Measurements from ENCODE around the gene MTA1.

Gene MTA1

DNA sequence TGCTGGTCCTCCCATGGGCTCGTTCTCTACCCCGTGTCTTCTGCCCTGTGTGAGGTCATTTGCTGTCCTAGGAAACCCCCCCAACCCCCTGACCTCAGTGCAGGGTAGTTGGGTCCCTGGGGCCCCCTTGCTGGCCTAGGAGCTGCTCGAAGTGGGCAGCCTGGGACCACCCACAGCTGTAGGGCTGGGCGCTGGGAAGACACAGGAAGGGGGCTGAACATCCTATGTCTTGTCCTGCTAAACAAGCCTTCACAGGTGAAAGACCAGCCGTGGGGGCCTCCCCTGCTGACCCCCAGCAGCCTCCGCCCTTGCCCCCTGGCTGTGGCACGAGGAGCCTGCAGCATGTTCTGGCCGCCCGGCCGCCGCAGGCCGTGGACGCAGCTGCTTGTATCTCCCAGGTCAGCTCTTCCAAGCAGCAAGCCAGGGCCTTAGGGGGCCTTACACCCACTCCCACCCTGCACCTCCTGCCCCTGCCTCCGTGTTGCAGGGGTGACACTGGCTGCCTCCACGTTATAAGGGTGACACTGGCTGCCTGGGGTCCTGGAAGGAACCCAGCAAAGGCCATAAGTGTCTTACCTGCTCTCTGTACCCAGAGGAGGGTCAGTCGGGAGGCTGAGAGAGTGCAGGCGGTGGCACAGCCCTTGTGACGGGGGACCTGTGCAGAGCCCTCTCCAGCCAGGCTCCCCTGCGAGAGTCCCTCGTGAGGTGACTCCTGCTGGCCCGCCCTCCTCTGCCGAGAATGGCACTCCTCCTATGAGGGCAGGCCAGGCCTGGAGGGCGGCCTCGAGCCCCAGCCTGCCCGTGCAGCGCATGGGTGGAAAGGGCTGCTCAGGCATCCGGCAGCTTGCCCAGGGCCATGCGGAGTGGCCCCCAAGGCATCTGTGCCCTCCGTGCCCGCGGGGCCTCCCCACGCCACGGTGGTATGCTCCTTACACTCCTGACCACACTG lies 32.8 kb upstream of the MTA1 start:
- DNase-seq (ENCODE audit: low read depth, low spot score) = no peak

DNA sequence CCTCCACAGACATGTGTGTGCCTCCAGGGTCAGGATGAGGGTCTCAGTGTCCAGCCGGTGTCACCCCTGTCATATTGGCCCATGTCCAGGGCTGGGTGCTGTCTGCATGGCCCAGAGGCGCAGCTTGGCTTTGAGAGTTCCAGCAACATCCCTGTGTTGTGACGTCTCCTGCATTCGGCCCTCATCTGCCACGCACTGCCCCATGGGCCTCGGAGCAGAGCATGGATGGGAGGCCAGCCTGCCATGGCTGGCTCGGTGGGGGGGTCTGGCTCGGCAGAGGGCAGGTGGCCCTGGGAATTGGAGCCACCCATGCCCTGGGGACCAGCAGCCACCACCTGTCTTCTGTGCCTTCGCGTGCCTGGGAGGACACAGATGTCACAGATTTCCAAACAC lies 32.1 kb upstream of the MTA1 start:
- no peak for DNase-seq (ENCODE audit: low read depth, low spot score)

GRCh38 chr14:105388110-105388951 lies 31.3 kb upstream of the MTA1 start:
- no peak for DNase-seq (ENCODE audit: low read depth, low spot score)

DNA sequence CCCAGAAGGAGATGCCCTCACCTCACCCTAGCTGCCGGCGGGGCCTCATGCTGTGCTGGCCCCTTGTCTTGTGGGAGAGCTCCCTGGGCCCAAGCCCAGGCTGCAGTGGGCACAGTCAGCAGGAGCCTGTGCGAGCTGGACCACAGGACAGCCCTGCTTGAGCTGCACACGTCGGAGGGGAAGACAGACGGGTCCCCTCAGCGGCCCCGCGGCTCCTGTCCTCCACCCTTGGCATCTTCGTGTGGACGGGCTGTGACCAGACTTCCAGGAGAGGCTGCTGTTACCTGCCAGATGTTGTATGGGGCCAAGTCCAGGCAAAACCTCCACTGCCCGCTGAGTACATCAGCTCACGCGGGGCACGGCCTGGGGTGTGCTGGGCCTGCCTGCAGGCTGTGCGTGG lies 30.7 kb upstream of the MTA1 start:
- DNase-seq (ENCODE audit: low read depth, low spot score) = no peak

GRCh38 chr14:105389534-105389933 lies 30.1 kb upstream of the MTA1 start:
- no peak for DNase-seq (ENCODE audit: low read depth, low spot score)

DNA sequence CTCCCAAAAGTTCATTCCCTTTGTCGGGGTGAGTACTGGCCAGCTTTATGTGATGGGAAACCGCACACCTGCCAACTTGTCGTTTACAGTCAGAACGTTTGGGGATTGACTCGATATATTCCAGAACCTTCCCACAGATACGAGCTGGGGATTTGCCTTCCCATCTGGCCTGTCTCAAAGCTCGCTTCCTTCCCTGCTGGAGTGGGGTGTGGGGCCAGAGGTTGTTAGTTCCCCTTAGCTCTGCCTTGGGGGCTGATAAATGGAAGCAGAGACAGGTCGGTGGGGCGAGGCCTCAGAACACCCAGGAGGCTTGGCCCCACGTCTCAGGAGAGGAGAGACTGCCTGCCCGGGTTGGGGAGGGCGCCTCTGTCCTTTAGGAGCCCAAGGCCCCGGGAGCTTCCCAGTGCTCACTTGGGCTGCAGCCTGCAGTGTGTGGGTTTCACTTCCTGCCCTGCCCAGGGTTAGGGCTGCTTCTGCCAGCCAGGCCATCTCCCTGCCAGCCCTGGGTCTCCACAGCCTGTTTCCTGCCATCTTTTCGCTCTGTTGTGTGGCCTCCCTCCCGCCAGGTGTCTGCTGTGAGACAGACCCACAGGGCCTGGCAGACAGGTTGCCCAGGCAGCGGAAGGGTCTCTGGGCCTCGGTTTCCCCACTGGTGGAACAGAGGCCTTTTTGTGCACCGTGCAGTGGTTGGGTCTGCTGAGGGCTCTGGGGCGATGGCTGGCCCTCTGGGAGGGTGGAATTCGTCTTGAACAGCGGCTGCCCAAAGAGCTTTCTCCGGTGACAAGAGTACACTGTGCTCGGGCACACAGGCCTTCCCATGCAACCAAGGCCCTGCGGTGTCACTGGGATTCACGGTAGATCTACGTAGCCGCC lies 29.4 kb upstream of the MTA1 start:
- no peak for DNase-seq (ENCODE audit: low read depth, low spot score)

GRCh38 chr14:105390849-105391500 lies 28.7 kb upstream of the MTA1 start:
- peak; percentile 38 for DNase-seq (ENCODE audit: low read depth, low spot score)

DNA sequence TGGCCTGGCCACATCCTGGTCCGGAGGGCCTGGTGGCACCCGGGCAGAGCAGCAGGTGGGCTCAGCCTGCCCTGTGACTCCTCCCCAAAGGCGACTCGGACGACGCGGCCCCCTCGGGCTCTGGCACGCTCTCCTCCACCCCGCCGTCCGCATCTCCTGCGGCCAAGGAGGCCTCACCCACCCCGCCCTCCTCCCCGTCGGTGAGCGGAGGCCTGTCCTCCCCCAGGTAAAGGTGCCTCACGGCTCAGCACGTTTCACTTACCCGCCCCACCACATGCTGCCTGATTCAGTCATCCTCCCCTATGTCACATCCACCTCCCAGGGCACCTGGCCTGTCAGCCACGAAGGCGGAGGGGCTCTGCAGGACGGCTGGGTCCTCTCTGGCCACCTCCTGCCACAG lies 28.1 kb upstream of the MTA1 start:
- DNase-seq (ENCODE audit: low read depth, low spot score) = no peak

- no peak for DNase-seq (ENCODE audit: low read depth, low spot score)
Measured at GRCh38 chr14:105392131-105393090, 27.2 kb upstream of the MTA1 start.

DNA sequence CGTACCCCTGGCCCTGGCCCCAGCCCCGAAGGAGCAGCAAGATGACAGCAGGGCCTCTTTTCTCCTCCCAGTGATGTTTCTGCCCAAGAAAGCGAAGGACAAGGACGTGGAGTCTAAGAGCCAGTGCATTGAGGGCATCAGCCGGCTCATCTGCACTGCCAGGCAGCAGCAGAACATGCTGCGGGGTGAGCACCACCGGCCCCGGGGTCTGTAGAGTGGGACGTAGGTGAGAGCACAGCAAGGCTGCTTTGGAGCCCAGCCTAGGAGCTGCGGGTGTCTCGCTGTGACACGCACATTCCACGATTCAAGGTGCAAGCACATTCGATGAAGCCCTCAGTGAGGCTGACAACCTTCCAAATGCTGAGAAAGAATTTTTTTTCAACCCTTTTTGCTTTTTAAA lies 26.5 kb upstream of the MTA1 start:
- DNase-seq (ENCODE audit: low read depth, low spot score) = no peak

DNA sequence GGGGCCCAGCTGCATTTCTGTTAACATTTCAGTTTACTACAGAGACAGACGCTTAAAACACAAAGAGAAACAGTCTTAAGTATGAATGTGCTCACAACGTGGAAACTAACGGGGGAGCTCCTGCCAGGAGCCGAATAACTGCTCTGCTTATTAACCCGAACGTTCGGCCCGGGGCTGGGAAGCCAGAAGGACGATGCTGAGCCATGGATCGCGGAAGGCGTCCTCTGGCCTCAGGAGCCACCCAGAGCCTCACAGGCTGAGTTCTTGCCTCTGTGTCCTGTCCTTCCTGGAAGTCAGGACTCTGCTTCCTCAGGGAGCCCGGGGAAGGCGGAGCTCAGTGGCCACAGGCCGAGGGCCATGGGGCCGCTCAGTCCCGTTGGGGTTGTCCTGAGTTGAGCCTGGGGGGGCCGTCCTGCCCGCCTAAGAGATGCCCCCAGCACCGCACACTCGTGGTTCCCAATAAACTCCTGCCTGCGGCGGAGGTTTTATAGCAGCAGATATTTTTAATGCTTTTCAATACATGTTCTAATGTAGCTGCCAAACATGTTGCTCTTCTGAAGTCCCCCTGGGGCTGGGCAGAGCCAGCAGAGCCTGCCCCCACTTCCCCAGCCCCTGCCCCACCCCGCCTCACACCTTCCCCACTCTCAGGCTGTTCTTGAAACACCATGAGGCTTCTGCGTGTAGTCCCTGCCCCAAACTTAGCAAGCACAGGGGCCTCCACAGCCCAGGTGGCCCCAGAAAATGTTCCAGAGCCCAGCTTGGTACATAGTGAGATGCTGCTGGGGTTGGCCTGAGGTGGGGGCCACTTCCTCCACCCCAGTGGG lies 24.7 kb upstream of the MTA1 start:
- no peak for DNase-seq (ENCODE audit: low read depth, low spot score)

- DNase-seq (ENCODE audit: low read depth, low spot score) = no peak
Measured at GRCh38 chr14:105395538-105395854, 24.1 kb upstream of the MTA1 start.

GRCh38 chr14:105397350-105397931 lies 22.2 kb upstream of the MTA1 start:
- DNase-seq (ENCODE audit: low read depth, low spot score) = no peak

DNA sequence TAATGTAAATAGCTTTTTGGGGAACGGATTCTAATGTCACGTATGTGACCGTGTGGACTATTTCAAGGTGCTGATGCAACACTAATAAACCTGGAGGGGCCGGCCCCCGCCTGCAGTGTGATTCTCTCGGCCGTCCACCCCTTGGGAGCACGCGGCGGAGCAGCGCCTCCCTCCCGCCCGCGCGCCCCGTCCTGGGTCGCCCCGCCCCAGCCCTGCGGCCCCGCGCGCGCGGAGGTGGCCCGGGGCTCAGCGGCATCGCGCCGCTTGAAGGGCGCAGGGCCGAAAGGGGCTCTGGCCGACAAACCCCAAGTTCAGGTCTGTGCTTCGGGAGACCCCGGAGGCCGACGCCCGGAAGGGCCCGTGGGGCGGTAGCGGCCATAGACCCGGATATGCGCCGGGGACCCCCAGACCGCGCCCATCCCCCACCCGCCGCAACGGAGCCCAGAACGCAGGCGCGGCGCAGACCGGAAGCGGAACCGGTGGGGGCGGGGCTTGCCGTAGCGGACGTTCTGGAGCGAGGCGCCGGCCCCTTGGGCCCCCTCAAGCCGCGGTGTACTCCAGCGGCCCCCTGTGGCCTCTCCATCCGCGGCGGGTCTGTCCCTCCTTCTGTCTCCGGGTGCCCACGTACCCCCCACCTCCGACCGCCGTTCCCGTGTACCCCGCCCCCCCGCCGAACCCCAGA lies 21.4 kb upstream of the MTA1 start, which contains the start of gene TEX22:
TEX22 (plus strand) TSS at position 495 of the 682 bp plus-strand sequence. CDS start 803 bp downstream, outside the sequence.
- peak; percentile 77 for DNase-seq (ENCODE audit: low read depth, low spot score)

- peak; percentile 43 for DNase-seq (ENCODE audit: low read depth, low spot score)
Measured at GRCh38 chr14:105398726-105399465, 20.7 kb upstream of the MTA1 start.

GRCh38 chr14:105399466-105399775 lies 20.2 kb upstream of the MTA1 start:
- peak; percentile 39 for DNase-seq (ENCODE audit: low read depth, low spot score)

- DNase-seq (ENCODE audit: low read depth, low spot score) = no peak
Measured at GRCh38 chr14:105400016-105400415, 19.6 kb upstream of the MTA1 start.

DNA sequence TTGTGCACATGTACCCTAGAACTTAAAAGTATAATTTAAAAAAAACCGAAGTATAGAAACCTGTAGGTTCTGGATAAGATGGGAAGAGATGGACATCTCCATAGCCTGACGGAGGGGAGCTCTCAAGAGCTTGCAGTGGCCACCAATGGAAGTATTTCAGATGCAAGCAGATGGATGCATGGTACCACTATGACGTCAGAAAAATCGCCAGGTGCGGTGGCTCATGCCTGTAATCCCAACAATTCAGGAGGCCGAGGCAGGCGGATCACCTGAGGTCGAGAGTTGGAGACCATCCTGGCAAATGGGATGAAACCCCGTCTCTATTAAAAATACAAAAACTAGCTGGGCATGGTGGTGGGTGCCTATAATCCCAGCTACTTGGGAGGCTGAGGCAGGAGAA lies 17.9 kb upstream of the MTA1 start:
- no peak for DNase-seq (ENCODE audit: low read depth, low spot score)
